C1 segment of cervical spinal cord (tissue), 14 donors: Measurements from ENCODE around the gene NELFB.
"Not testable (repeated sequence)": the region's sequence is repeated elsewhere in the genome, so short reads cannot be mapped to it uniquely, and the experiment has no call there.

Experiments
- DNase-seq, 14 donors: peaks; one replicate each; lab custom pipeline; 2025; lab: John Stamatoyannopoulos, UW

The NELFB gene

DNA sequence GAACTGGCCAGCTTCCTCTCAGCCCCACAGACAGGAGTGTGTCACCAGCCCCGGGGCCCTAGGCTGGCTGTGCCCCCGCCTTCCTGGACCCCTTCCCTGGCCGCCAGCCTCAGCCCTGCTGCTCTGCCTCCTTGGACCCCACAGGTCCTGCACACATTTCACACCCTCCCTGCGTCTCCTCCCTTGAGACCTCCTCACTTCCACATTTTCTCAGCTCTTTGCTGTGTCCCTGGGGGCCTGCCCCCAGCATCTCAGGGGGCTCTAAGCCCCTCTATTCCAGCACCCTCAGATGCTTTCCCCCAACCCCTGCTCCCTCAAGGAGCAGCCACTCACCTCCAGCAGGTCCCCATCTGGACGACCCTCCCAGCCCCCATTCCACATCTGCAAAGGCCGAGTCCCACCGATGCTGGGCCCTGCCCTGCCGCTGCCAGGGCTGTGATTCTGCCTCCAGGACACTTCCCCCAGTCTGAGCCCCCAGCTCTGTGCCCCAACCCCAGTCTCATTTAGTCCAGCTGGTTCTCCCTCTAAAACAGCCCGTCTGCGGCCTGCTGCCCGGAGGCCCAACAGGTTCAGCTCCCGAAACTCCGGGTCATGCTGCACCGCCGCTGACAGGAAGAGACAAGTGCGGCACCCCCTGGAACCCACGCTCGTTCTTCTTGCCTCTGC is 20.2 kb upstream of the NELFB start:
- no peak for DNase-seq

DNA sequence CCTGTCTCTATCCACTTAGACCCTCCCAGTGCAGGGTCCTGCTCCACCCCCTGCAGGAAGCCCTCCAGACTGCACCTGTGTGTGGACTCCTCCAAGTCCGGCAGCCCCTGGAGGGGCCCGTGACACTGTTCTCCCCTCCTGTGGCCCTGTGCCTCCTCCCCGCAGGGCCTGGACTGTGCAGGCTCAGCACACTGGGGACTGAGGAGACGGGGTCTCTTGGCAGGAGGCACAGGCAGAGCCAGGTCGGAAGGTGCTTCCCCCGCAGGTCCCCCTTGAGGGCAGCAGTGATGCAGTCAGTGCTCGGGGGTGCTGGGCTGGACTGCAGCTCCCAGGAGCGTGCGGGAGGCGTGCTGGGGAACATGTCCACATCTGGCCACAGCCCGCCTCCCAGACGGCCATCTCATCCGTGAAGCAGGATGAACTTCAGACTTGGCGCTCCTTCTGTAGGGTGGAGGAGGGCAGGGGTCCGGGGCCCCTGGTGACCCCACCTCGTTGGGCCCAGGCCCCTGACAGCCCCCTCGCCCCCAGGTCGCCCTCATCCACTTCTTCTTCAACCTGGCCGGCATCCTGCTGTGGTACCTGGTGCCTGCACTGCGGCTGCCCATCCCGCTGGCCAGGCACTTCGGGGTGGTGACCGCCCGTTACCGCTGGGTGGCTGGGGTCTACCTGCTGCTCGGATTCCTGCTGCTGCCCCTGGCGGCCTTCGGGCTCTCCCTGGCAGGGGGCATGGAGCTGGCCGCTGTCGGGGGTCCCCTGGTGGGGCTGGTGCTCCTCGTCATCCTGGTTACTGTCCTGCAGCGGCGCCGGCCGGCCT is 19.5 kb upstream of the NELFB start:
- no peak for DNase-seq

GRCh38 chr9:137236238-137236935 is 18.7 kb upstream of the NELFB start:
- DNase-seq: peak; percentile 10 to 81 (median 56)

DNA sequence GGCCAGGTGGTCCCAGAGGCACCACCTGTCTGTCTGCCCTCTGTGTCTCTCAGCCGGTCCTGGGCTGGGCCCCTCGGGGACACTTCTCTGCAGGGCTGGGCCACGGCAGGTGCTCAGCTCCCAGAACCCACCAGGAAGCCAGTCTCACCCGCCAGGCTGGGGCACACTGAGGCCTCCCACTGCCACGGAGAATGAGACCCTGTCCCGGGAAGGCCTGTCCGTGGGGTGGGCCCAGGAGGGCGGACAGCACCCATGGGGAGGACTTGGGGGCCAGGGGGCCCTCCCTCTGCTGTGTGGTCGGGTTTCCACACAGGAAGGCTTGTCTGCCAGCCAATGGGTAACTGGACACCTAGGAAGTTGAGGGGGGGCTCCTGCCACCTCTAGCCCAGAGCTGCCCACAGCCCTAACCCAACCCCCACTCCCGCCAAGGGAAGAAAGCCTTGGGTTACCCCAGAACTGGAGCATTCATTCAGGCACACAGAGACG is 18.1 kb upstream of the NELFB start:
- peak in 1 of 14 donors; percentile 30 for DNase-seq

- peak in 9 of 14 donors; percentile 33 to 77 (median 56) for DNase-seq
Observed at GRCh38 chr9:137237759-137238726, 17.1 kb upstream of the NELFB start.

- not testable (repeated sequence) for DNase-seq
Observed at GRCh38 chr9:137239541-137240200, 15.5 kb upstream of the NELFB start.

GRCh38 chr9:137240318-137240840 is 14.7 kb upstream of the NELFB start:
- peak in 12 of 14 donors; percentile 56 to 88 (median 83) for DNase-seq

DNA sequence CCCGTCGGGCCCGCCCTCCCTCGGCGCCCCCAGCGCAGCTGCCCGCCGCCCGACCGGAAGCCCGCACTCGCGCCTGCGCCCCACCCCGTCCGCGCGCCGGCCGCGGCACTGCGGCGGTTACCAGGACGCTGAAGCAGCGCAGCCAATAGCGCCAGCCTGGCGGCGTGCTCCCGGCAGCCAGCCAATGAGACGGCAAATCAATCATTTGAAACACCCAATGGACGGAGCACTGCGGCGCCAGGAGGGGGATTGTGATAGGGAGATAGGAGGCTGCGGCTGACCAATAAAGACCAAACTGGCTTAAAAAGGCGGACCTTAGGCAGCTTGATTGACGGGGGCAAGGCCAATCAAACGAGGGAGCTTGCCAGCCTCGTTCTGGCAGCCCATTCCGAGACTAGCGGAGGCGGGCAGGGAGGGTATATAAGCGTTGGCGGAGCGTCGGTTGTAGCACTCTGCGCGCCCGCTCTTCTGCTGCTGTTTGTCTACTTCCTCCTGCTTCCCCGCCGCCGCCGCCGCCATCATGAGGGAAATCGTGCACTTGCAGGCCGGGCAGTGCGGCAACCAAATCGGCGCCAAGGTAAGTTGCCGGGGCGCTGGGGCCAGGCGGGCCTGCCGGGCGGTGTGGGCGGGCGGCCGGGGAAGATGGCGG is 14.2 kb upstream of the NELFB start, which contains the start of gene TUBB4B:
Gene TUBB4B, plus strand, starts transcription at position 447 of the 649 bp plus-strand sequence. Its CDS starts 74 bp downstream, at position 521.
- DNase-seq: peak; percentile 87 to 100 (median 98)

- DNase-seq: peak in 3 of 14 donors; percentile 20 to 65 (median 34)
Observed at GRCh38 chr9:137241490-137242268, 13.4 kb upstream of the NELFB start.

DNA sequence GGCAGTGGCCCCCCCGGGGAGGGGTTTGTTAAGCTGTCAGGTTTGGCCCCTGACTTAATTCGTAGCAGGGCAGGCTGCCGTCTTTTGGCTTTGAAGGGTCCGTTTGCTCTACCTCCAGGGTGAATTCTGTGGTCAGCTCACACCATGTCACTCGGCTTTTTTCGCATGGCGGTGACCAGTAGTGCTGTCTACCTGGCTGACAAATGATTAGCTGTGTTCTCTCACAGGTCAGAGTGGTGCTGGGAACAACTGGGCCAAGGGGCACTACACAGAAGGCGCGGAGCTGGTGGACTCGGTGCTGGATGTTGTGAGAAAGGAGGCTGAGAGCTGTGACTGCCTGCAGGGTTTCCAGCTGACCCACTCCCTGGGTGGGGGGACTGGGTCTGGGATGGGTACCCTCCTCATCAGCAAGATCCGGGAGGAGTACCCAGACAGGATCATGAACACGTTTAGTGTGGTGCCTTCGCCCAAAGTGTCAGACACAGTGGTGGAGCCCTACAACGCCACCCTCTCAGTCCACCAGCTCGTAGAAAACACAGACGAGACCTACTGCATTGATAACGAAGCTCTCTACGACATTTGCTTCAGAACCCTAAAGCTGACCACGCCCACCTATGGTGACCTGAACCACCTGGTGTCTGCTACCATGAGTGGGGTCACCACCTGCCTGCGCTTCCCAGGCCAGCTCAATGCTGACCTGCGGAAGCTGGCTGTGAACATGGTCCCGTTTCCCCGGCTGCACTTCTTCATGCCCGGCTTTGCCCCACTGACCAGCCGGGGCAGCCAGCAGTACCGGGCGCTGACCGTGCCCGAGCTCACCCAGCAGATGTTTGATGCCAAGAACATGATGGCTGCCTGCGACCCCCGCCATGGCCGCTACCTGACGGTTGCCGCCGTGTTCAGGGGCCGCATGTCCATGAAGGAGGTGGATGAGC is 12.6 kb upstream of the NELFB start:
- DNase-seq: no peak

DNA sequence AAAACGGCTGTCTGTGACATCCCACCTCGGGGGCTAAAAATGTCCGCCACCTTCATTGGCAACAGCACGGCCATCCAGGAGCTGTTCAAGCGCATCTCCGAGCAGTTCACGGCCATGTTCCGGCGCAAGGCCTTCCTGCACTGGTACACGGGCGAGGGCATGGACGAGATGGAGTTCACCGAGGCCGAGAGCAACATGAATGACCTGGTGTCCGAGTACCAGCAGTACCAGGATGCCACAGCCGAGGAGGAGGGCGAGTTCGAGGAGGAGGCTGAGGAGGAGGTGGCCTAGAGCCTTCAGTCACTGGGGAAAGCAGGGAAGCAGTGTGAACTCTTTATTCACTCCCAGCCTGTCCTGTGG is 11.9 kb upstream of the NELFB start:
- DNase-seq: not testable (repeated sequence)

DNA sequence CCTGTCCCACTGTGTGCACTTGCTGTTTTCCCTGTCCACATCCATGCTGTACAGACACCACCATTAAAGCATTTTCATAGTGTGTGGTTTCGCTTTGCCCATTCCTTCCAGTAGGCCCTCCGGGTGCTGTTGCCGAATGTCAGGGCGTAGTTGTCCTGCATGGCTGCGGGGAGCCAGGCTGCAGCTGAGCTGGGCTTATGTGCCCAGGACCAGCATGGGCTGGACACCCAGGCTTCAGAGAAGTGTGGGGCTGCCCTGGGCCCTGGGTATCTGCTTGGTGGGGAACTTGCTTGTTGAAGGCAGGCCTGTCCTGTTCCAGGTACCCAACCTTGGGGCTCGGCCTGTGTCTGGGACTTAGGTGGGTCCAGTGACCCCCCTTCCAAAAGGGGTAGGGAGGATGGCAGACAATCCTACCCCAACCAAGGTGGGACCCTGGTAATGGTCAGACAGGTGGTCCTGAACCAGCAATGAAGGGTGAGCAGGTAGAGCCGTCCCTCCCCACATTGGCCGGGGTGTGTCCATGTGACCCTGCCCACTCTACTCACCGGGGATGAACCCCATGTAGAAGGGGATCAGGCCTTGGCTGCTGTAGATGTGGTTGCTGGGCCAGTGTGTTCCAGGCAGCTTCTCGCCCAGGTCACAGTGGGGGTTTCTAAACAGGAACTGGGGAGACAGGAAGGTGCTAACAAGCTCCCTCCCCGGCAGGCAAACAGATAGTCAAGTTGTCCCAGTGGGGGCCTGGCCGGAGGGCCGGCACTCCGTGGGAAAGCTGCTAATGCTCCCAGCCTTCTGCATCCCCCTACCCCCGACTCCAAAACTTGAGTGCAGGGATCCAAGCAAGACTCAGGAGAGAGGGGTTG is 11.3 kb upstream of the NELFB start:
- DNase-seq: no peak

DNA sequence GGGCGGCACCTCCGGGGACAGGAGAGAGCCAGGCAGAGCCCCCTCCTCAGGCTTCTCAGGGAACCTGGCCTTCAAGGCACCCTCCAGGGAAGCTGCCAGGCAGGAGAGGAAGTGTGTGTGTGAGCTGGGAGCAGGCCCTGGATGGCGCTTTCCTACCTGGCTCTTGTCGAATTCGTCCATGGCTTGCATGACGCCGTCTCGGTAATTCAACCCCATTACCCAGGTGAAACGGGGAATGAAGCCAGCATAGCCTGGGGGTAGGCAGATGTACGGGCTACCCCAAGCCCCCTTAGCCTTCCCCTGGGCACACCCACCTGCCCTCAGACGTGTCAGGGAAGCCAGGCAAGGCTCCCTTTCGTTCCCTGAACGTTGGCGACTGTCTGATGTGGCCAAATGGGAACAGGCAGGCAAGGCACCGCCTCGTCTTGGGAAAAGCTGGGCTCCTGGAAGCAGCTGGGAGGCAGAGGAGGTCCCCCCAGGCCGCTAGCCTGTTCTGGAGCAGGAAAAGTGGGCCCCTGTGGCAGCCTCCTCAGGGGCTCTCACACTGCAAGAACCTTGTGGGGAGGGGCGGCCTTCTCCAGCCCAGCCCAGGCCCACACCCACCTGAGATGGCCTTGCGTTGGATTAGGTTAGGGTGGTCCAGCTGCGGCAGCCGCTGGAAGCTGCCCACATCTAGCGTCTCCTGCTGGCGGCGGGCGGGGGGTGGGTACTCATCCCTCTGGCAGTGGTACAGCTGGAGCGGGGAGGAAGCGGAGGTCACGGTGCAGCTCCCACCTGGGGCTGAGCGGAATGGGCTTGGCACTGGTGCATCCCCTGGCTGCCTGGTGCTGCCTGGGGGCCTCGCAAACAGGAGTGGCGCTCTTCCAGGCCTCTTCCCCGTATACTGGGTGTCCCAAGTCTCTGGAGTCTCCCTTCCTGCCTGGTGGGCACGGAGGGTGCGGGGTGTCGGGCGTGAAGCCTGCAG is 10.4 kb upstream of the NELFB start:
- DNase-seq: no peak

DNA sequence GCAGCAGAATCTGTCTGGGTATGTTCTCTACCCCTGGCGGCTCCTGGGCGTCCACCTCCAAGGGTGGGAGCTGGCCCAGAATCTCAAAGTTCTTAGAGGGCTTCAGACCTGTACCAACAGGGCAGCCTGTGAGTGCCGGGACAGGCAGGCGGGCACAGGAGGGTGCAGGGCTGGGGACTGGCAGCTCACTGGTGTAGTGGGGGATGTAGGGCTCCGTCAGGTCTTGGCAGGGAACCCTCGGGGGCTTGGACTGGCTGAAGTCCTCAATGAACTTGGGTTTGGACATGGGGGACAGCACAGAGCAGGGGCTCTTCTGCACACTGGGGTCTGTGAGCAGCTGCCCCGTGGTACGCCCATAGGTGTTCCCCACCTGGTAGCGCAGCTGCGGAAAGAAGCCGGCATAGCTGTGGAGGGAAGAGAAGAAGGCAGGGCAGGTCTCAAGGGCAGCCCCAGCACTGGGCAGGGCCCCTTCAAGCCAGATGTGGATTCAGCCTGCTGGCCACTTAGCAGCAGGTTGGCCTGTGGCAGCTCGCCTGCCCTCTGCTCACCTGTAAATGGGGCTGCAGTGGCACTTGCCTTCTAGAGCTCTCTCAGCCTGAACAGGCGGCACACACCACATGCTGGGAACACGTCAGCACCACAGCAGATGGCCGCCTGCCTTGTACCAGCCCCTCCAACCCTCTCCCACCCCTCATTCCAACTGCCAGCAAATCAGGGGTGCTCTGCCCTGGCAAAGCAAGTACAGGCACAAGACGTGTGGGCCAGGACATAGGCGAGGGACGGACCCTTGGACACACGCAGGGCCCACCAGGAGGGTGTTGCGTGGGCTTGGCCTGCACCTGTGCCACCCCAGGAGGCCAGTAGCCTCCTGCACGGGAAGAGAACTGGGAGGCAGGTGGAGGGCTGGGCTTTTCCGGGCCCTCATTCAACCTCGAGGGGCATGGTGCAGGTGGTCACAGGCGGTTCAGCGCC is 9.4 kb upstream of the NELFB start:
- DNase-seq: no peak
